Germinal center (tissue), 1 donor: ENCODE data around the gene ZNF865.

Source experiments
- DNase-seq: peaks from one replicate; pipeline ENCODE4 v3.0.0; 2012; ENCODE audit warnings: mixed read lengths, low spot score

Gene ZNF865

DNA sequence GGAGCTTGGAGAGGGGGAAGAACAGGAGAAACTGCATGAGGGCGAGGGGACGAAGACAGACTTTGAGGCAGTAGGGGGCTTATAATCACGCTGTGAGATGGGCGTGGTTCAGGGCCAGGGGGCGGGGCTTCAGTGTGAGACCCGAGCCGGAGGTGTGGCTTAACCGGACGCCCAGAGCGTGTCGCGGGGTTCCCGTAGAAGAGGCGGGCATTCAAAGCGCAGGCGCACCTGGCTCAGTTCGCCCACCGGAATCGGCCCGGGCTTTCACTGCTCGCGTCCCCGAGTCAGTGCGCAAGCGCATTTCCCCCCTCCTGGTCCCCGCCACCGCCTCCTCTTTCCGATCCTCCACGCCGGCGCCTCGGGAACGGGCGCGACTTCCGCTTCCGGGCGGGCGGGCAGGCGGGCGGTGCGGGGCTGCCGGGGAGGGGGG, 225 bp upstream of the ZNF865 start:
- peak; percentile 95 for DNase-seq

DNA sequence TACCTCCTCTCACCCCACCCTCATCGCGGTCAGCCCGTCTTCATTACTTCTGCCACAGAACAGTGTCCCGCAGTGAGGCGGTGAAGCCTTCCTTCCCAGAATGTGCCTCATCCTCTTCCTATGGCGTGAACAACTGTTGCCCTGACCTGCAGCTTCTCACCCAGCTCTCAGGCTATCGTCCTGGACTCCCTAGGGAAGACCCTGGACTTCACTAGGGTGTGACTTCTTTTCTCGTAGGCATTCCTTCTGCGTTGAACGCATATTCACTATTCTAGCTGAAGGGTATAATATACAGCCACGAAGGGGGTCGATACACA, 982 bp downstream of the ZNF865 start:
- no peak for DNase-seq

- no peak for DNase-seq
Measured at GRCh38 chr19:55606817-55607216, 1.4 kb downstream of the ZNF865 start.

DNA sequence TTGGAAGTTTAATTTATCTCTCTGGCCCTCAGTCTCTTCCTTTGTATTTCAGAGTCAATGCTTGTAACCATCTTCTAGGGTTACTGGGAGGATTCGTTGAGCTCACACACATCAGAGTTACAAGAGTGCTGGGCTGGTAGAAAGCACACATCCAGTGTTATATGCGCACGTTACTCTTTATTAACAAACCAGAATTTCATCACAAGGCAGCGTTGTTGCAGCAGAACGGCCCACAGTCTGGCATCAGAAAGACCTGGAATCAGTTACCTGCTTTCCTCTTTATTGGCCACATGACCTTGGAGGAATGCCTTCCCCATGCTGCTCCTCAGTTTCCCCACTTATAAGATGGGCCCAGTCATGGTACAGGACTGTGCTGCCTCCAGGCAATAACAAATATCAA, 3.9 kb downstream of the ZNF865 start:
- DNase-seq: no peak

DNA sequence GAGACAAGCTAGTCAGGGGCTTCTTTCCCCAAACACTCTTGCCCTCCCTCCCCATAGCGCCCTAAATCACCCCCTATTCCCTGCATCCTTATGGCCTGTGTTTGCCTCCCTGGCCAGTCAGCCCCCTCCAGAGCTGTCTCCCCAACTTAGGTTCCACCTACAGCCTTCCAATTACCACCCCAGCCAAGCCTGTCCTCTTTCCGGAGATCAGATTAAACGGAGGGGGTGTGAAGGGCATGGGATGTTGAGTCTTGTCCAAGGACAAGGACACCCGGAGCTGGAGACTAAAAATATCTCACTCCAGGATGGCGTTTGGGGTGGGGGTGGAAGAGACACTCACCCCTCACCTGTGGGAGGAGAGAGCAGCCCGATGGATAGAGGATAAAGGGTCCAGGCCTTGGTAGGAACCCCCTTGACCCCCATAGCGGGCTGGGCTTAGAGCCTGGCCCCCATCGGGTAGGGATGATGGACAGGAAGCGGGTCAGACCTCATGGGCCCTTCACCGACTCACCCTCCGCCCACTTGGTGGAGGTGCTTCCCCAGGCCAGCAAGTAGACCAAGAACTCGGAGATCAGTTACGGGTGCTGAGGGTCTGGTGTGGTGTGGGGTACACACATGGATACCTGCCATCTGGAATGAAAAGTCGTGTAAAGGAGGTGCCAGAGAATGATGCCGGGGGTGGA, 6.0 kb downstream of the ZNF865 start:
- DNase-seq: no peak

GRCh38 chr19:55611983-55612645, 6.7 kb downstream of the ZNF865 start:
- DNase-seq: no peak

- no peak for DNase-seq
Measured at GRCh38 chr19:55613396-55613795, 7.9 kb downstream of the ZNF865 start.

- DNase-seq: no peak
Measured at GRCh38 chr19:55613930-55614710, 8.7 kb downstream of the ZNF865 start.

GRCh38 chr19:55614711-55615542, 9.5 kb downstream of the ZNF865 start:
- no peak for DNase-seq

DNA sequence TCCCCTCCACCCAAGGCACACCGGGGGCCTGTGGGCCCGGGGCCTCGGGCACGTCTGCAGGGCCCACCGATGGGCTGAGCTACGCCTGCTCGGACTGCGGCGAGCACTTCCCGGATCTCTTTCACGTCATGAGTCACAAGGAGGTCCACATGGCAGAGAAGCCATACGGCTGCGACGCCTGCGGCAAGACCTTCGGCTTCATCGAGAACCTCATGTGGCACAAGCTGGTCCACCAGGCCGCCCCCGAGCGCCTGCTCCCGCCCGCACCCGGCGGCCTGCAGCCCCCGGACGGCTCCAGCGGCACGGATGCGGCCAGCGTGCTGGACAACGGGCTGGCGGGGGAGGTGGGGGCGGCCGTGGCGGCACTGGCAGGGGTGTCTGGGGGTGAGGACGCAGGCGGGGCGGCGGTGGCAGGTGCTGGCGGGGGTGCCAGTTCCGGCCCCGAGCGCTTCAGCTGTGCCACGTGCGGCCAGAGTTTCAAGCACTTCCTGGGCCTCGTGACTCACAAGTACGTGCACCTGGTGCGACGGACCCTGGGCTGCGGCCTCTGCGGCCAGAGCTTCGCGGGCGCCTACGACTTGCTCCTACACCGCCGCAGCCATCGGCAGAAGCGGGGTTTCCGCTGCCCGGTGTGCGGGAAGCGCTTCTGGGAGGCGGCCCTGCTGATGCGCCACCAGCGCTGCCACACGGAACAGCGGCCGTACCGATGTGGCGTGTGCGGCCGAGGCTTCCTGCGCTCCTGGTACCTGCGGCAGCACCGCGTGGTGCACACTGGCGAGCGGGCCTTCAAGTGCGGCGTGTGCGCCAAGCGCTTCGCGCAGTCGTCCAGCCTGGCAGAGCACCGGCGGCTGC, 10.3 kb downstream of the ZNF865 start:
- no peak for DNase-seq

- DNase-seq: no peak
Measured at GRCh38 chr19:55616395-55616875, 11.0 kb downstream of the ZNF865 start.

DNA sequence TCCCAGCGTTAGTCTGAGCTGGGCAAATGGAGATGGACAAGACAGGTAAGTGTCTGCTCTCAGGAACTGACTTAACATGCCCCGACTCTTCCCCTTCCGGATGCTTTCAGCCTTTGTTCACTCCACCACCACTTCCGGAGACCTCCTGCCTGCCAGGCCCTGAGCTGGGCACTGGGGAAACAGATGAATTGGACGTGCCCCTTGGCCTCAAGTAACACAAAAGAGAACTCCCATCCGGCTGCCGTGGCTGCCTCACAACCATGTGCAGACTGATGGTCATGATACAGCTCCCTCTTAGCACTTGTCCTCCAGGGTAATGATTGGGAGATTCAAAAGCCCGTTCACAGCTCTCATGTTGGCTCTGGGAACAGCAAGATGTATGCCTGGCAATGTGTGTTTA, 12.0 kb downstream of the ZNF865 start:
- no peak for DNase-seq

DNA sequence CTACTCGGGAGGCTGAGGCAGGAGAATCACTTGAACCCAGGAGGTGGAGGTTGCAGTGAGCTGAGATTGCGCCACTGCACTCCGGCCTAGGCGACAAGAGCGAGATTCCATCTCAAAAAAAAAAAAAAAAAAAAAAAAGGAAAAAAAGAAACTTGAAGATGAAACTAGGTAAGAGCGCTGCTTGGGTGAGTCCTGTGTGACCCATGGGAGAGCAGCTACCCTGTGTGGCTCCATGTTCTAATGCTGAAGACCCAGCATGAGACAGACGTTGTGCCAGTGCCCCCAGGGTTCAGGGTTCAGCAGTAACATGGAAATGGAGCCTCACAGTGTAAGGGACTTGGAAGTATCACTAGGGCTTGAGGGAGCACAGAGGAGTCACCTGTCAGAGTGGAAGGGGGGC, 13.0 kb downstream of the ZNF865 start:
- DNase-seq: no peak

DNA sequence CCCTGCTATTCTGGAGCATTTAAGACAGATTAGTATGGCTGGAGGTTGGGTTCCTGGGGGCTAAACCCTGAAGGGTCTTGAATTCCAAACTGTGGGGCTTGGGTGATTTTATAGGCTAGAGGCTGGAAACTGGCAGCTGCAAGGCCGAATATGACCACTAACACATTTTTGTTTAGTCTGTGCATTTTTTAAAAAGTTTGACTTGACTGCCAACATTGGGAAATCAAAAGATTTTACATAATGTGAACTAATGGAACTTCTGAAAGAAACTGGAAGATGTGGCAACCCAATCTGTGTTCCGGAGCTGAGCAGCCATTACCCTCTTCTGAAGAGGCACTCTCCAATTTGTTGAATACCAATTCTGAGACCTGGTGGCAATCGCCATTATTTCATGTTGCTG, 13.8 kb downstream of the ZNF865 start:
- no peak for DNase-seq

DNA sequence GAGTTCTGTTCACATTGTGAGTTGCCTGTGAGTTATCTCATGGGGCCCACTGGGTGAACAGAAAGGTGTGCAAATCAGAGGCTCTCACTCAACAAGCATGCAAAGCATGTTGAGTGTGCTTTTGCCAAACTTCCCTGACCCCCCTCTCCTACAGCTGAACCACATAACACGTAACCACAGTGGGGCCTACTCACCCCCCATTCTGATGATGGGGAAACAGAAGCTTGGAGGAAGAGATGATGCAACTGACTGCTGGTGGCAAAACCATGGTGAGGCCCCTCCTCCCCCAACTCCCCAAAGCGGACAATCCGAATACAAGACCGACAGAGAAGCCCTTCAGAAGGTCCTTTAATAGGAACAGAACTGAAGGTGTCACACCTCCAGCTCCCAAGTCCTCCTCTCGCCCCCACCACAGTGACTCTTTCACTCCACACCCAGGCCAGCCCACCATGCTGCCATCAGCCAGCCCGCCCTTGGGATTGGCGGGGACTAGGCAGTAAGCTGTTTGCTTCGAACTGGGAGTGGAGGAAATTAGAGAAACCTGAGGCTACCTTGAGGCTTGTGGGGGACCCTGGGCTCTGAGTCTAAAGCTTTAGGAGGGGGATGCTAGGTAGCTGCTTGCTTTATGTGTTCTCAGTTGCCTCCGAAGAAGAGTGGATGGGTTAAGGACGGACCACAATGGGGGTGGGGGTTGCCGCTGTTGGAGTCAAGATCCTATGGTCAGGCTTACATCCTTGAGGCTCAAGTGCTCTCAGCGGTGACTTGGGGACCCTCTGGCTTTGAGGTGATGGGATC, 15.2 kb downstream of the ZNF865 start:
- no peak for DNase-seq

- no peak for DNase-seq
Measured at GRCh38 chr19:55621205-55621672, 15.8 kb downstream of the ZNF865 start.

GRCh38 chr19:55621673-55622231, 16.3 kb downstream of the ZNF865 start:
- no peak for DNase-seq

GRCh38 chr19:55622242-55622969, 17.0 kb downstream of the ZNF865 start:
- DNase-seq: no peak

GRCh38 chr19:55623130-55623529, 17.7 kb downstream of the ZNF865 start:
- no peak for DNase-seq
